ENCODE data around the gene TP73. TPM values are rescaled to one million over a fixed set of nuclear protein-coding genes. Genes with fewer than 3 reads are reported as not detected.

The TP73 gene
- total RNA-seq, 1 donor from 2014 or later = not detected

DNA sequence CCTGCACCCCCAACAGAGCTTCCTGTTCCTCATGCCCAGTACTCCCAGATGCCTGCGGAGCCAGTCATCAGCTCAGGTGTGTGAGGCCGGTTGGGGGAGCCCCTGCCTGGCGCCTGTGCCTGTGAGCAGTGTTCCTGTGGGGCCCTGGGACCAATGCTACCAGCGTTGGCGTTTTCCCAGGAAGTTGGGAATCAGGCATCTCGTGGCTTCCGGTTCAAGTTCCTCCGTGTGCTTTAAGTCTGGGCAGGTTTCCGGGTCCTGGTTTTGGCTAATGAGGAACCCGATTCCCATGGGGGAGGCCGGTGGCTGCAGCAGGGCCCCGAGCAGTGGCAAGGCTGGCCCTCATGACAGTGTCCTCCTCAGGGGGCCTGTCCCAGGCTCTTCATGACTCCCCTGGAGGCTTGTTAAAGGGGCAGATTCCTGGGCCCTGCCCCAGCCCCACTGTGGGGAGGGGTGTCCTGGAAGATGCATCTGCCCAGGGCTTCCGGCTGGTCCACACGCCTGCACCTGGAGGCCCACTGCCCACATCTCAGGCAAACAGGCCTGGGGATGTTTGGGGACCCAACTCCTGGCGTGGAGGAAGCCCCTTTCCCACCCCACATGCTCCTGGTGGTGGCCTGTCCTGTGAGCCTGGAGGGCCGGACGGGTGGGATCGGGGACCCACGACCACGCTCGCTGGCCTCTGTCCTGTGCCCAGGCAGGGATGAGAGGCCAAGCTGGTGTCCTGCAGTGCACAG is 26.2 kb downstream of the TP73 start:
- ATAC-seq (no peak), DNase-seq (ENCODE audit: low spot score) (no peak)
- intact Hi-C loops (cut with DNase I) = no loop called here

DNA sequence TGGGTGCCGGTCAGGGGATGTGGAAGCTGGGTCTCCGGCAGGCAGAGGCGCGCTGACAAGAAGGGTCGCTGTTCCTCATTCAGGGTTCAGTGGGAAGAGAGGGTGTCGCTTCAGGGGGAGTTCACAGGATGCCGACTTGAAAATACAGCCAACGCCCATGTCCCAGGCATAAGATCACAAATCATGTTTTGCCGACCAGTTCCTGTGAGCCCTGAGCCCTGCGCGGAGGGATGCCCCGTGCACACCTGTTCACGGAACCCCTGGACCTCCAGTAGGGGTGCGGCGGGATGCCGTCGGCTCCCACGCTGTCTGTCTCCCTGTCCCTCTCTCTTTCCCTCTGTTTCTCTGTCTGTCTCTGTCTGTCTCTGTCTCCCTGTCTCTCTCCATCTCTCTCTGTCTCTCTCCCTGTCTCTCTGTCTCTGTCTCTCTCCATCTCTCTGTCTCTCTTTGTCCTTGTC is 26.8 kb downstream of the TP73 start:
- DNase-seq (ENCODE audit: low spot score) = no peak
- intact Hi-C loops (cut with DNase I) = no loop called here
- no peak for ATAC-seq

DNA sequence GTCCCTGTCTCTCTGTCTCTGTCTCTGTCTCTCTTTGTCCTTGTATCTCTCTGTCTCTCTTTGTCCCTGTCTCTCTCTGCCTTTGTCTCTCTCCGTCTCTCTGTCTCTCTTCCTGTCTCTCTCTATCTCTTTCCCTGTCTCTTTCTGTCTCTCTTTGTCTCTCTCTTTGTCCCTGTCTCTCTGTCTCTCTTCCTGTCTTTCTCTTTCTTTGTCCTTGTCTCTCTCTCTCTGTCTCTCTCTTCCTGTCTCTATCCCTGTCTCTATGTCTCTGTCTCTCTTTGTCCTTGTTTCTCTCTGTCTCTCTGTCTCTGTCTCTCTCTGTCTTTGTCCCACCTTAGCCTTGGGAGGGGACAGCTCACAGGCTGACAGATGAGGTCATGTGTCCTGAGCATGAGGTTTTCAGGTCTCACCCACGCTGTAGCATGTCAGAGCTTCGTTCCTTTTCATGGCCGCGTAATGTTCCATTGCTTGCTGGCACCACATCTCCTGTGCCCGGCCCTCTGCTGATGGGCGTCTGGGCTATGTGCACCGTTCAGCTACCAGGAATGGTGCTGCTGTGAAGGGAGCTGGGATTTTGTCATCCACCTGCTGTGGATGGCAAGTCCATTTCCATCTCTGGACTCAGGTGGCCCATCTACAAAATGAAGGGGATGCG is 27.6 kb downstream of the TP73 start:
- DNase-seq (ENCODE audit: low spot score) (no peak), ATAC-seq (no peak)
- intact Hi-C loops (cut with DNase I) = no loop called here

DNA sequence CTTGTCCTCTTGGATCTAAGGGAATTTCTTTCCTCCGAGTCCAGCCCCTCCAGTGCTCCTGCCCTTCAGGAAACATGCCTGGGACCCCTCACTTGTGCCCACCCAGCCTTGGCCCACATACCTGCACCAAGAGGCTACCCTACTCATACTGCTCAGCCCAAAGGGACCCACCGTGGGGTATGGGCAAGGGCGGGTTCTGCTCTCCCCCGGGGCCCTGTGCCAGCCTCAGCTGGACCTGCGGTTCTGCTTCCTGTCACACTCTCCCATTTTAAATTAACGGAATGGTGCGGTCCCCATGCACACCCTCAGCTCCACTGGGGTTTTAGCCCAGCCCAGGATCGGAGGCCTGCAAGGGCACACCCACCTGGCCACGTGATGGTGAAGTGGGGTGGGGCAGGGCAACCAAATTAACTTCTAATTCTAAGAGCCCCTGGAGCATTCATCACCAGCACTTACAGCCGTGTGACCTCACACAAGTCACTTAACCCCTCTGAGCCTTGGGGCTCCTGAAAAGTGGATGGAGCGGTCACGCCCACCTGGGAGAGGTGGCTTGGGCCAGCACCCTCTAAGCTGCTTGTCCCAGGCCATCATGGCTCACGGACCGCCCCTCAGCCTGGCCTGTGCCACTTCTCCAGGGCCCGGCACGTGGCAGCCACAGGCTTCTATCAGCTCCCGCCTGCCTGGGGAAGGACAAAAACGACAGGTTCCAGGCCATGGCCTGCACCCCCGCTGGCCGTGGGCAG is 28.3 kb downstream of the TP73 start:
- intact Hi-C loops (cut with DNase I) = no loop called here
- no peak for DNase-seq (ENCODE audit: low spot score)
- no peak for ATAC-seq

DNA sequence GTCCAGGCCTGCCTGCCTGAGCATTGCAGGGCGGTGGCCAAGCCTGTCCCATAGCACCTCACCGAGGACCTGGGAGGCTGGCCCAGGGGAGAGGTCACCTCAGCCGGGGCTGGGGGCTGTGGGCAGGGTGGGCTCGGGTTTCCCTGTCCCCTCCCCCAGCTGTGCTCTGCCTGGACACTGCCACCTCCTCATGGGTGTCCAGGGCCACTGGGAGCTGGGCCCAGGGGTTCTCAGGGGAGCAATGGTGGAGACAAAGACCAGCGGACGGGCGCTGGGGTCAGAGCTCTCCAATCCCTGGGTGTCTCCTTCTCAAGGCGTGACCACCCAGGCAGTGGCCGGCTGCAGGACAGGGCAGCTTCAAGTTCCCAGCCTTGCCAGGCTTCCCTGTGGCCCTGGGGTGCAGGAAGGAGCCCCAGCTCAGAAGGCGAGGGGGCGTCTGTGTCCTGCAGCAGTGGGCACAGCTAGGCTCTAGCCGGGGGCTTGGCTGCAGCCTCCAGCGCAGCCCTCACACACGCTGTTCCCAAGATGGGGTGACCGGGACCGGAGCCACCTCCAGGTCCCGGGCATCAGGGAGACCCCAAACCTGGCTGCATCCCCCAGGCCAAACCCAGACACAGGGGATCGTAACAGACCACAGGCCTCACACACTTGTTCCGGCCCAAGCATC is 29.0 kb downstream of the TP73 start:
- no peak for DNase-seq (ENCODE audit: low spot score)
- ATAC-seq = no peak
- intact Hi-C loops (cut with DNase I) = no loop called here

DNA sequence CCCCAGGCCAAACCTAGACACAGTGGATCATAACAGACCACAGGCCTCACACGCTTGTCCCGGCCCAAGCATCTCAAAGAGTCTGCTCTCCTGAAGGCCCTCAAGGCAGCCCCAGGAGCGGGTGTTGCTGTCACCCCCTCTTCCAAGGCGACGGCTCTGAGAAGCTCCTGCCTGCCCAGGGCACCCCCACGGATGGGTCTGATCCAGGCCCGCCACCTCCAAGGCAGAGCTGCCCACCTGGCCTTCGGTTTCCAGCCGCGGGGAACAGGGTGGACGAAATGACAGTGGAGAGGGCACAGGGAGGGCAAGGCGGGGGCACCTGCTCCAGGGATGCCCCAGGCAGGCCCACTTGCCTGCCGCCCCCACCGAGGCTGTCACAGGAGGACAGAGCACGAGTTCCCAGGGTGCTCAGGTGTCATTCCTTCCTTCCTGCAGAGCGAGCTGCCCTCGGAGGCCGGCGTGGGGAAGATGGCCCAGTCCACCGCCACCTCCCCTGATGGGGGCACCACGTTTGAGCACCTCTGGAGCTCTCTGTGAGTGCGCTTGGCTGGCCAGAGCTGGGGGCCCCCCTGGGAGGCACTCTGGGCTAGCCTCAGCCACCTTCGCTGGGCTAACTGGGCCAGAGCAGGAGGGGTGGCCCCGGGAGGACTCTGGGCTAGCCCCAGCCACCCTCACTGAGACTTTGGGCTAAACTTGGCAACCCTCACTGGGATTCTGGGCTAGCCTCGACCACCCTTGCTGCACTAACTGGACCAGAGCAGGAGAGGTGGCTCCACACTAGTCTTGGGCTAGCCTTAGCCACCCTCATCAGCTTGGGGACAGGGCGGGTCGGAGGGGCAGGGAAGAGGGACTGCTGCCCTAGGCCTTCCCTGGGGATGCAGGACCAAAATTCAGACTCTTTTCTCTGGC is 29.8 kb downstream of the TP73 start:
- ATAC-seq (no peak), DNase-seq (ENCODE audit: low spot score) (no peak)
- intact Hi-C loops (cut with DNase I) = no loop called here

DNA sequence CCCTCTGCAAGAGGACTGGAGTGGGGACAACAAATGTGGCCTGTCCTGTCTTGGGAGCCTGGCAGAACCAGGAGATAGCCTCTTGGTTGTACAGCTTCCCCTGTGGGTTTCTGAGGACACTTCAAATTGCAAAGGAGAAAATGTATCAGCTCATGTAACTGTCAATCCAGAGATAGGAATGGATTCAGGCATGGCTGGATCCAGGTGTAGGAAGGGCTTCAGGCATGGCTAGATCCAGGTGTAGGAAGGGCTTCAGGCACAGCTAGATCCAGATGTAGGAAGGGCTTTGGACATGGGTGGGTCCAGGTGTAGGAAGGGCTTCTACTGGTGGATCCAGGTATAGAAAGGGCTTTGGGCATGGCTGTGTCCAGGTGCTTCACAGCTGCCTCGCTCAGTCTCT is 30.9 kb downstream of the TP73 start:
- DNase-seq (ENCODE audit: low spot score) = no peak
- intact Hi-C loops (cut with DNase I) = no loop called here
- ATAC-seq = no peak

DNA sequence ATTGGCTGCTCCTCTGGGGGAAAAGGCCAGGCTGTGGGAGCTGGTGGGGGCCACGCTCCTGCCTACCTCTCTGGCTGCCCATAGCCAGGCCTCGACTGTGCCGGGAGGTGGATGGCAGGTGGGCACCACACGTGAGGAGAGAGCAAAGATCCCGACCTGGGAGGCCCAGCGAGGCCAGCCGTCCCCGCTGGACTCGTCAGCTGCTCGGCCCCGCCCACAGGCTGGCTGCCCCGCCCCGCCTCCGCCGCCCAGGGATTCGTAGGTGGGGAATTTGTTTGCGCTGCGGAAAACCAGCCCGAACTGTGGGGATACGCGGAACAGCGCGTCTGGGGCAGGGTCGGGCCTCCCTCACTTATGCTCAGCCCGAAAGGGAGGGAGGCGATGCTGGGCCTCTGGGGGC is 31.7 kb downstream of the TP73 start:
- DNase-seq (ENCODE audit: low spot score) = no peak
- ATAC-seq = no peak
- intact Hi-C loops (cut with DNase I) = no loop called here

DNA sequence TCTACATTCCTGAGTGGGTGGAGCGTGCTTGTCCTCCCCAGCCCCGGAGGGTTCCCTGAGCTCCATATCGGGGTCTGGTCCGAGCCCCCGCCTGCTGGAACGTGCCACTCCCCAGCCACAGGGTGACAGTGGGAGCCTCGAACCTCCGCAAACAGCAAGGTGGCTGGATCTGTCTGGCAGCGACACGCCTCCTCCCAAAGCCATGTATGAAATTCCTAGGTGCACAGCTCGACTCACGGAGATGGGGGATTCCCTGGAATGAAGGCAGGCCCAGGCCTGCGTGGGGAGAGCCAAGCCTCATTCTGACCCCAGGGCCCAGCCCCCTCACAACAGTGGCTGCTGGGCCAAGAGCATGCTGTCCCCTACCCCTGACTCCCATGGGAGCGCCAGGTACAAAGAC is 32.9 kb downstream of the TP73 start:
- ATAC-seq (no peak), DNase-seq (ENCODE audit: low spot score) (no peak)
- intact Hi-C loops (cut with DNase I) = no loop called here

DNA sequence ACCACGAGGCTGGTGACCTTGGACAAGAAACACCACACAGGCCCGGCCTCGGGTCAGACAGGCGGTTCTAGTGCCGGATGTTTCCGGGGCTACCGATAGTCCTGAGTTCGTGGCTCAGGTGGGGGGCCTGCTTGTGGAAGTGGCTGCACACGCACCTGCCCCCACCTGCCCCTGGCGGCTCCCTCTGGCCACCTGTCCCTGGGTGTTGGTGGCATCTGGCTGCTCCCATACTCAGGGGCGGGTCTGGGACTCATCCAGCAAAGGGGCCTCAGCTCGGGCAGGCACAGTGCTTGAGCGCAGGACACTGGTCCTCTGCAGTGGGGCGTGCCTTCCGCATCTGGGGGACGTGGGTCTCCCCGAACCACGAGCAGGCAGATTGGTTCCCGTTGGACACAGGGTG is 33.6 kb downstream of the TP73 start:
- ATAC-seq (no peak), DNase-seq (ENCODE audit: low spot score) (no peak)
- intact Hi-C loops (cut with DNase I) = no loop called here

DNA sequence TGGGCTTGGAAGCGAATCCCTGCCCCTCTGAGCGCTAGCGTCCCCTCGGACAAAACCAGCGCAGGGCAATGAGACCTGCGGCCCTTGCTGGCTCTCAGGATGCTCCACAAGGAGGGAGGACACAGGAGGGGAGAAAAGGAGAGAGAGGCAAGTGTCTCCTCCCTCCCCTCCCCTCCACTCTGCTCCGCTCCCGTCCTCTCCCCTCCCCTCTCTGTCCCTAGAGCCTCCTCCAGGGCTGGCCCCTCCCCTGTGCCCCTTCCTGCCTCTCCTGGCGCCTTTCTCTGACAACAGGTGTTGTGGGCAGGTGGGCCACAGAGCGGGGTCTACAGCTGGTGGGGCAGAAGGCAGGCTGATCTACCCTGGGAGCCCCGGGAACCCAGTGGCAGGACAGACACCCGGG is 35.2 kb downstream of the TP73 start:
- no peak for ATAC-seq
- intact Hi-C loops (cut with DNase I) = no loop called here
- DNase-seq (ENCODE audit: low spot score) = no peak

DNA sequence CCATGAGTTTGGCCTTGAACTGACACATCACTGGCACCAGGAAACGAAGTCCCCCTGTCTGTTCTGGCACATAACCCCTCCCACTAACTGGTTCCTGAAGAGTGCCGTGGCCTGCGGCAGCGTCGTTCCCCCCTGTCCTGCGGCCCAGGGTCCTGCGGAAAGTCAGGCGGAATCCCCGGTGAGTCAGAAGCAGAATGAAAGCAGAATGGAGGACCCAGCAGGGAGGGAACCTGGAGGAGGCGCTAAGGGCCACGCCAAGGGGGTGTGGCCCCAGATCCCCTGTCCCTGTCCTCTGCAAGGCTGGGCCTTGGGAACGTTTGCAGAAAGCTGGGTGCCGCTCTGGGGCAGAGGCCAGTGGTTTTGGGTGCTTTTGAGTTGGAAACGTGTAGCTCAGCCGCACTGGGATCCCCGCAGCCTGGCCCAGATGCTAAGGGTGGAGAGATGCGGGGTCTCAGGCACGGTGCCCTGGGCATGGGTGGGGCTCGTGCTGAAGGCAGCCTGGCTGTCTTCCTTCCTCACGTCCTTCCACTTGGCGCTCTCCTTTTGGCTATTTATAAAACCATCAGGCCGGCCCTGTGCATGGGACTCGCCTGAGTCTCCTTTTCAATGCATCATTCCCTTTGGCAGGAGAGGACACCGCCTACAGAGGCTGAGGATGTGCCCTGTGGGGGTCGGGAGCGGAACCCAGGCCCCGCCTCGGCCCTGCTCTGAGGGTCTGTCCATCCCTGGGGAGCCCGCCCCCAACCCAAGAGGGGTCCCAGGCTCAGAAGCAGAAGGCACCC is 36.2 kb downstream of the TP73 start:
- ATAC-seq (no peak), DNase-seq (ENCODE audit: low spot score) (no peak)
- intact Hi-C loops (cut with DNase I) = no loop called here

DNA sequence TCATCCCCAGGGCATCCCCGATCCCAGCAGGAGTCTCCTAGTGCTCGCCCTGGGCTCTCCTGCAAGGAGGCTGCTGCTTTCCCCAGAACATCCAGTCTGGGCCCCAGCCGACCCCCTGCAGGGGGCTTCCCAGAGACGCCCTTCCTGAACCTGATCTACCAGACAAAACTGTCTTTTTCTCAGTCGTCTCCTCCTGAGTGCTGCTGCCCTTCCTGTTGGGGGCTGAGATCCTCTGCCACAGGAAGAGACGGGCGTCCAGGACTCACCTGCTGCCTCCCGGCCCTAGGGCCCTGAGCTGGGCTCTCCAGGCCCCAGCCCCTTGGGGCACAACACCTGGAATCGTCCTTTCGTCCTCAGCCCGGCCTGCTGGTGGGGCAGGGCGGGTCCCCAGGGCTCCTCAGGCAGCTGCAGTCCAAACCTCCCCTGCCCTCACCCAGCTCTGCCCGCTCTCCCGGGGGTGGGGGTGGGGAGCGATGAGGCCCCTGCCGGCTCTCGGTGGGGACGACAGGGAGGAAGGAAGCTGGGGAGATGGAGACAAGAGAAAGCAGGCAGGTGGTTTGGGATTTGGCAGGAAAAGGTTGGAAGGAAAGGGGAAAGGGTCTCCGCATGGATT is 36.9 kb downstream of the TP73 start:
- DNase-seq (ENCODE audit: low spot score) (no peak), ATAC-seq (no peak)
- intact Hi-C loops (cut with DNase I) = no loop called here

DNA sequence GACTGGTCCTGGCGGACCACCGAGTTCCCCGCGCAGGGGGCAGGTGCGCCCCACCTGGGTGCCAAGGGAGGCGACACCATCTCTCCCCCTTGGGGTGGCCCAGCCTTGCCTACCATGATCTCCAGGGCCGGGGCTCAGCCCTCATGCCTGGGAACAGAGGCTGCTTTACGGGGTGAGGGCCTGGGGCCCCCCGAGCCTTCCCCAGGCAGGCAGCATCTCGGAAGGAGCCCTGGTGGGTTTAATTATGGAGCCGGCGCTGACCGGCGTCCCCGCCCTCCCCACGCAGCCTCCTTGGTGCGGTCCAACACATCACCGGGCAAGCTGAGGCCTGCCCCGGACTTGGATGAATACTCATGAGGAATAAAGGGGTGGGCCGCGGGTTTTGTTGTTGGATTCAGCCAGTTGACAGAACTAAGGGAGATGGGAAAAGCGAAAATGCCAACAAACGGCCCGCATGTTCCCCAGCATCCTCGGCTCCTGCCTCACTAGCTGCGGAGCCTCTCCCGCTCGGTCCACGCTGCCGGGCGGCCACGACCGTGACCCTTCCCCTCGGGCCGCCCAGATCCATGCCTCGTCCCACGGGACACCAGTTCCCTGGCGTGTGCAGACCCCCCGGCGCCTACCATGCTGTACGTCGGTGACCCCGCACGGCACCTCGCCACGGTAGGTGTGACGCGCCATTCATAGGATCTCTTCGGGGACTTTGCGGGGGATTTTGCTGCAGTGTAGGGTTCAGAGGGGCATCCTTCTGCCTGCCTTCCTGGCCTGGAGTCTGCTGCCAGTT is 38.2 kb downstream of the TP73 start:
- intact Hi-C loops (cut with DNase I) = no loop called here
- DNase-seq (ENCODE audit: low spot score) (no peak), ATAC-seq (peak; percentile 16)

DNA sequence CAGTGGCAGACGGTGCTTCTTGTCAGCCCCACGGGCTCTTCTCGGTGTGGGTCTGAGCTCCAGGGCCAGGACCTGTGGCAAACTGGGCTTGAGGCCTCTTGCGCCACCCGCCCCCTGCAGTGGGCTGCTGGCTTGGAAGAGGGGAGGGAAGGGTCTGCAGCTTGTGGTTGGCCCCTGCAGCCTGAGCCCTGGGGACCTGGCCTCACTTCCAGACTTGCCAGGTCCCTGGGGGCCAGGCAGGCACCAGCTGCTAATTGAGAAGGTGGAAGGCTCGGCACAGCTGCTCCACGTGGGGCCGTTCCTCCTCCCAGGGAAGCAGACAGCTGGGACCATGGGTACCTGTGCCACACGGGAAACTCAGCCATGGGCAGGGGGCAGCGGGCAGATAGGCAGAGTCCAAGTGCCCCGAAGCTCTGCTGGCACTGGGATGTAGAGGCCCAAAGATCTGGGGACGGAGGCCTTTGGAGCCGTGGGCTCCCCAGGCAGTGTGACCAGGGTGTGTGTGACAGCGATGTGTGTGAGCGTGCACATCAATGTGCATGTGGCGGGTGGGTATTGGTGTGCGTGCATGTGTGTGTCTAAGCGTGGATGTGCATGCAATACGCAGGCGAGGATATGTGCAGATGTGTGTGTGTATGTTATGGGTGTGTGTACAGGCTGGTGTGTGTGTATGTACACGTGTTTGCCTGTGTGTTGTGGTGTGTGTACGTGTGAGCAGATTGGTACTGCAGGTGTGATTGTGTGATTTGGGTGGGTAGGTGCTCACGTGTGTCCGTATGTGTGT is 39.3 kb downstream of the TP73 start:
- ATAC-seq (no peak), DNase-seq (ENCODE audit: low spot score) (no peak)
- intact Hi-C loops (cut with DNase I) = no loop called here

DNA sequence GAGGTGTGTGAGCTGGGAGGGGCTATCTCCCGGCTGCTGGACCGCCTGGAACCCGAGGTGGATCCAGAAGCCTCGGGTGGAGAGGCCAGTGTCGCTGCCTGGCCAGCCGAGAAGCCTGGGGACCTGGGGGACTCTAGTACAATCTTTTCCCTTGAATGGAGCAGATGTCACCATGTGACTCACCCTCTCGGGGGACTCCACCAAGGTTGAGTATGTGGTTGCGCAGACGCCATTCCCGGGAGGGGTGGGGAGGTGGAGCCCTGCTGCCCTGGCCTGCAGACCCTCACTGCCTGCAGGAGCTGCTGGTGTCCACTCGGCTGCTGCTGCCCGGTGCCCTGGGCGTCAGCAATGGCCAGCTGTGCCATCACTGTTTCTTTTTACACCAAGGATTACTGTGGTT is 40.3 kb downstream of the TP73 start:
- DNase-seq (ENCODE audit: low spot score) (no peak), ATAC-seq (no peak)
- intact Hi-C loops (cut with DNase I) = no loop called here
